Testis (tissue), 3 donors: Measurements from ENCODE around the gene CKAP2. TPM values are rescaled to one million over a fixed set of nuclear protein-coding genes. Genes with fewer than 3 reads are reported as not detected.

ENCODE experiments used
- DNase-seq: peaks from one replicate; pipeline ENCODE4 v3.0.0-alpha.2; 2019
- H3K27ac ChIP-seq, 2 donors: fragments of 200-600 bp; sonication (generic); one replicate each; pipeline ENCODE4 v1.5.1; 2019
- H3K27me3 ChIP-seq: fragments of 200-600 bp; sonication (generic); one replicate; pipeline ENCODE4 v1.5.1; 2019
- H3K36me3 ChIP-seq: fragments of 200-600 bp; sonication (generic); one replicate; pipeline ENCODE4 v1.5.1; 2017; ENCODE audit warnings: low read depth; ENCODE audit errors: missing control alignments
- H3K4me1 ChIP-seq: fragments of 200-600 bp; sonication (generic); one replicate; pipeline ENCODE4 v1.5.1; 2019
- H3K4me3 ChIP-seq, 2 donors: fragments of 200-600 bp; sonication (generic); one replicate each; pipeline ENCODE4 v1.5.1; 2017 to 2019
- H3K9me3 ChIP-seq: fragments of 200-600 bp; sonication (generic); one replicate; pipeline ENCODE4 v1.5.1; 2017
- POLR2A ChIP-seq: fragments of 450-650 bp; IDR thresholded peaks from one replicate; pipeline ENCODE4 v1.6.1; 2017; ENCODE audit warnings: antibody characterized with exemption, mild to moderate bottlenecking, moderate library complexity
- WGBS, 2 donors: methylation state at CpG; one replicate each; pipeline ENCODE4 v1.1.5; 2018; 5-methylcytosine and 5-hydroxymethylcytosine counted together
- intact Hi-C: fragments of 100-400 bp; cut with DNase I; formaldehyde crosslinking; loops from one replicate; pipeline ENCODE4 v1.15.1; 2023; ENCODE audit warnings: low total_unique reads
- polyA plus RNA-seq: library from polyadenylated mRNA; stranded (reverse); fragments of 350-450 nt; fragmentation: Illumina TruSeq; extraction: RNeasy Lipid Tissue Mini Kit (QIAGEN cat#74804); gene quantifications from one replicate; pipeline ENCODE4 v1.2.3, GENCODE V29; 2014; ENCODE audit warnings: low read depth, low replicate concordance; ENCODE audit not compliant: insufficient read depth
- total RNA-seq, 2 donors: library from RNA; depleted of rRNA; stranded (reverse); fragments of >200 nt; gene quantifications; one replicate each; pipeline ENCODE4 v1.2.3, GENCODE V29; 2016
- TF ChIP-seq, protein P1 (sequence below), 3 experiments: fragments of 450-650 bp in 2 of 3; fragments of 200-600 bp in 1 of 3; sonication (generic) in 1 of 3; IDR thresholded peaks; one replicate each; pipeline ENCODE4 v1.5.1; 2016 to 2019; ENCODE audit warnings: antibody characterized with exemption in 3 of 3, mild to moderate bottlenecking in 2 of 3, moderate library complexity in 1 of 3

Gene CKAP2
- total and polyA plus RNA-seq, 3 donors from 2014 or later: 27.0 to 43.2 (median 33.8) TPM

DNA sequence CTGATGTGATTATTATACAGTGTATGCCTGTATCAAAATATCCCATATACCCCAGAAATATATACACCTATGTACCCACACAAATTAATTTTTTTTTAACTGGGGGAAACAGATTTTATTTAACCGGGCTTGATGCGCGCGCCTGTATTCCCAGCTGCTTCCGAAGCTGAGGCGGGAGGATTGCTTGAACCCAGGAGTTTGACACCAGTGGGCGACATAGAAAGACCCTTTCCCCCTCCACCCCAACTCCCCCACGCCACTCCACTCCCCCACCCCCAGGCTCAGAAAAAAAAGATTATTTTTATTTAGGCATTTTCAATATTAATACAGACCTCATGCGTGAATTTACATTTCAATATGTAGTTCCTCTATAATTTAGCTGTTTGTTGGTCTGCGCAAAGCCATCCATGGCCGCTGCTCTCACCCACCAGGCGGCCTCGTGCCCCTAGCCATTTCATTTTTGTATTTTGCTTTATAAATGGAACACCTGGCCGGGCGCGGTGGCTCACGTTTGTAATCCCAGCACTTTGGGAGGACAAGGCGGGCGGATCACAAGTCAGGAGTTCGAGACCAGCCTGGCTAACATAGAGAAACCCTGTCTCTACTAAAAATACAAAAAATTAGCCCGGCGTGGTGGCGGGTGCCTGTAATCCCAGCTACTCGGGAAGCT is 4.0 kb upstream of the CKAP2 start:
- Histone ChIP-seq H3K4me1 (peaks cover 5% of the 10 kb centered on the region), H3K4me3 (peak overlapping the region; percentile 21 to 93), H3K9me3 (no peaks in the 10 kb centered on the region), H3K27me3 (no peaks in the 10 kb centered on the region), H3K36me3 (no peaks in the 10 kb centered on the region), H3K27ac (no peak overlapping the region)
- intact Hi-C loops: loop anchor here (10.0 kb wide), 1 partner anchor 106 kb away; no protein-coding TSS in a partner anchor
- DNase-seq: no peak
- TF ChIP-seq, protein P1, sequence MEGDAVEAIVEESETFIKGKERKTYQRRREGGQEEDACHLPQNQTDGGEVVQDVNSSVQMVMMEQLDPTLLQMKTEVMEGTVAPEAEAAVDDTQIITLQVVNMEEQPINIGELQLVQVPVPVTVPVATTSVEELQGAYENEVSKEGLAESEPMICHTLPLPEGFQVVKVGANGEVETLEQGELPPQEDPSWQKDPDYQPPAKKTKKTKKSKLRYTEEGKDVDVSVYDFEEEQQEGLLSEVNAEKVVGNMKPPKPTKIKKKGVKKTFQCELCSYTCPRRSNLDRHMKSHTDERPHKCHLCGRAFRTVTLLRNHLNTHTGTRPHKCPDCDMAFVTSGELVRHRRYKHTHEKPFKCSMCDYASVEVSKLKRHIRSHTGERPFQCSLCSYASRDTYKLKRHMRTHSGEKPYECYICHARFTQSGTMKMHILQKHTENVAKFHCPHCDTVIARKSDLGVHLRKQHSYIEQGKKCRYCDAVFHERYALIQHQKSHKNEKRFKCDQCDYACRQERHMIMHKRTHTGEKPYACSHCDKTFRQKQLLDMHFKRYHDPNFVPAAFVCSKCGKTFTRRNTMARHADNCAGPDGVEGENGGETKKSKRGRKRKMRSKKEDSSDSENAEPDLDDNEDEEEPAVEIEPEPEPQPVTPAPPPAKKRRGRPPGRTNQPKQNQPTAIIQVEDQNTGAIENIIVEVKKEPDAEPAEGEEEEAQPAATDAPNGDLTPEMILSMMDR (IDR thresholded peaks at IDR 0.05): no peak
- no peak for TF ChIP-seq POLR2A
- WGBS, 2 donors: 57 to 67% methylated on average over 24 of the region's 24 CpGs

DNA sequence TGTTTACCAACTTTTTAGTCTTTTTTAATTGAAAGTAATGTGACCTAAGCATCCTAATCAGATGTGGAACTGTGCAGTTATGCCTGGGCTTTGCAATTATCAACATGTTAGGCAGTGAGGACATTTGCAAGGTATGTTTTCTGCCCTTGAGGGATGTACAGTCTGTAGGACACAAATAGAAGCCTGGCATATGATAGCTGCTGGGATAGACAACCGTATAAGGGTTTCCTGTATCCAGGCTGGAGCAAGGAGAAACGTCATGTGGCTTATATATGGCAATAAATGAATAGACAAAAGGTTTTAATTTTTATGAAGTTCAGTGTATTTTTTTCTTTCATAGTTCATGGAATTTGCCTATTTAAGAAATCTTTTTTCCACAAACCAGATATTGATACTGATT is 2.8 kb upstream of the CKAP2 start:
- no peak overlapping the region for H3K27ac ChIP-seq
- no peaks in the 10 kb centered on the region for H3K9me3 ChIP-seq
- H3K4me1 ChIP-seq: peaks cover 5% of the 10 kb centered on the region
- no peak overlapping the region for H3K4me3 ChIP-seq
- intact Hi-C loops: loop anchor here (10.0 kb wide), 1 partner anchor 108 kb away; no protein-coding TSS in a partner anchor
- TF ChIP-seq POLR2A: no peak
- TF ChIP-seq, protein P1 (IDR thresholded peaks at IDR 0.05): no peak
- H3K27me3 ChIP-seq: no peaks in the 10 kb centered on the region
- WGBS, 2 donors: 67 to 81% methylated on average over 2 of the region's 2 CpGs
- DNase-seq: no peak
- no peaks in the 10 kb centered on the region for H3K36me3 ChIP-seq

DNA sequence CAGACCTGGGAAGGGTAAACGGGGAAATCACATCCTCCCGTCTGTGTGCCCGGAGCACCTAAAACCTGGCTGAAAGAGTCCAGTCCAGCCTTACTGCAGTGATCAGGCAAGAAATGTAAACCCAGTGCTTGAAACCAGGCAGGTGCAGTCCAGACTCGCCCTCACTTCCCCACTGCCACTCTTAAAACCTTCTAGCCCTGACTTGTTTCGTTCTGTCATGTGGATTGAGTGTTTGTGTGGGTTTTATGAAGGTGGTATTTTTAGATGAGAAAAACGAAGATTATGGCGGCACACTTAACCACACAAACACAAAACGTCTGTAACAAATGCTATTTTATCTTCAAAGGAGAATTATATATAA is 839 bp upstream of the CKAP2 start:
- TF ChIP-seq, protein P1 (IDR thresholded peaks at IDR 0.05): no peak
- no peak for TF ChIP-seq POLR2A
- Histone ChIP-seq H3K4me3 (peak overlapping the region; percentile 68 to 76), H3K27ac (peak overlapping the region; percentile 68 to 93), H3K4me1 (no peaks in the 10 kb centered on the region), H3K27me3 (no peaks in the 10 kb centered on the region), H3K36me3 (no peaks in the 10 kb centered on the region), H3K9me3 (no peaks in the 10 kb centered on the region)
- intact Hi-C loops: loop anchor here (10.0 kb wide), 1 partner anchor 110 kb away; no protein-coding TSS in a partner anchor
- 2 to 3% methylated on average over 6 to 8 of the region's 8 CpGs for WGBS, 2 donors
- no peak for DNase-seq

DNA sequence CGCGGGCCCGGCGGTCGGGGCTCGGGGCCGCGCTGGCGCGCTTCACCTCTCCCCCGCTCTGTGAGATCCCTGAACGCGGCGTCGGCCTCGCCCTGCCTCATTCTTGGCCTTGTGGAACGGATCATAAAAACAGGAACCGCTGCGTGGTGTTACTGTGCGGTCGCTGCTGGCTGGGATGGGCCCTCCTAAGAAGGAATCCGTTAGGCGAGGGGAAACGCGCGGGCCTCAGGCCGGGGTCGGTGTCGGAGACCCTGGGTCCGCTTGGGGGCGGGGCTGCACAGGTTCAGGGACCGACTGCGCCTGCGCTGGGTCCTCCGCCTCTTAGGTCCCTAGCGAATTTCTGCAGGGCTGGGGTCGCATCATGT is 381 bp downstream of the CKAP2 start:
- Histone ChIP-seq H3K27me3 (no peaks in the 10 kb centered on the region), H3K27ac (peak overlapping the region; percentile 68 to 93), H3K9me3 (no peaks in the 10 kb centered on the region), H3K4me1 (no peaks in the 10 kb centered on the region), H3K4me3 (peak overlapping the region; percentile 68 to 76), H3K36me3 (no peaks in the 10 kb centered on the region)
- TF ChIP-seq POLR2A: no peak
- TF ChIP-seq, protein P1 (IDR thresholded peaks at IDR 0.05): no peak
- intact Hi-C loops: loop anchor here (10.0 kb wide), 1 partner anchor 111 kb away; no protein-coding TSS in a partner anchor
- WGBS, 2 donors: 0 to 1% methylated on average over 16 of the region's 37 CpGs
- peak; percentile 91 for DNase-seq

DNA sequence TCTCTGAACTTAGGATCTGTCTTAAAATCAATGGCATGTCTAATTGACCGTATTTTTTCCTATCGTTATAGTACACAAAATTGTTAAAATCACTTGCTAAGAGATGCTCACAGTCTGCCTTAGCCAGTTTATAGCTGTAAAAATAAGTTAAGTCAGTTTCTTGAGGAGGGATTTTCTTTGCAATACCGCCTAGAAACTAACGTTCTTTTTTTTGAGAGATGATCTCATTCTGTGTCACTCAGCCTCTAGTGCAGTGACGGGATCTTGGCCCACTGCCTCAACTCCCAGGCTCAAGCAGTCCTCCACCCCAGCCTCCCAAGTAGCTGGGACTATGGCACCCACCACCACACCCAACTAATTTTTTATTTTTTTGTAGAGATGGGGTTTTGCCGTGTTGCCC is 4.4 kb downstream of the CKAP2 start:
- H3K4me3 ChIP-seq: no peak overlapping the region
- H3K4me1 ChIP-seq: no peaks in the 10 kb centered on the region
- H3K27ac ChIP-seq: no peak overlapping the region
- 84% methylated on average over 6 of the region's 6 CpGs for WGBS, 2 donors
- H3K27me3 ChIP-seq: no peaks in the 10 kb centered on the region
- no peak for DNase-seq
- intact Hi-C loops: loop anchor here (10.0 kb wide), 1 partner anchor 115 kb away; no protein-coding TSS in a partner anchor
- no peaks in the 10 kb centered on the region for H3K9me3 ChIP-seq
- no peak for TF ChIP-seq POLR2A
- TF ChIP-seq, protein P1 (IDR thresholded peaks at IDR 0.05): no peak
- H3K36me3 ChIP-seq: no peaks in the 10 kb centered on the region
